Renal cortical epithelial cell (primary cell): ENCODE data around the gene PLK3. TPM values are rescaled to one million over a fixed set of nuclear protein-coding genes. Genes with fewer than 3 reads are reported as not detected.
"Not testable (repeated sequence)": the region's sequence is repeated elsewhere in the genome, so short reads cannot be mapped to it uniquely, and the experiment has no call there.

Source experiments
- DNase-seq: peaks from one replicate; pipeline ENCODE4 v3.0.0-alpha.2; 2011; ENCODE audit warnings: low read depth
- total RNA-seq: library from RNA; depleted of rRNA; stranded (reverse); fragments of >200 nt; gene quantifications from 2 replicates; pipeline ENCODE4 v1.2.3, GENCODE V29; 2014

The PLK3 gene
- total RNA-seq, 1 donor from 2014 or later = 16.6 TPM

- no peak for DNase-seq
Measured at GRCh38 chr1:44828003-44828651, 27.9 kb downstream of the PLK3 start.

DNA sequence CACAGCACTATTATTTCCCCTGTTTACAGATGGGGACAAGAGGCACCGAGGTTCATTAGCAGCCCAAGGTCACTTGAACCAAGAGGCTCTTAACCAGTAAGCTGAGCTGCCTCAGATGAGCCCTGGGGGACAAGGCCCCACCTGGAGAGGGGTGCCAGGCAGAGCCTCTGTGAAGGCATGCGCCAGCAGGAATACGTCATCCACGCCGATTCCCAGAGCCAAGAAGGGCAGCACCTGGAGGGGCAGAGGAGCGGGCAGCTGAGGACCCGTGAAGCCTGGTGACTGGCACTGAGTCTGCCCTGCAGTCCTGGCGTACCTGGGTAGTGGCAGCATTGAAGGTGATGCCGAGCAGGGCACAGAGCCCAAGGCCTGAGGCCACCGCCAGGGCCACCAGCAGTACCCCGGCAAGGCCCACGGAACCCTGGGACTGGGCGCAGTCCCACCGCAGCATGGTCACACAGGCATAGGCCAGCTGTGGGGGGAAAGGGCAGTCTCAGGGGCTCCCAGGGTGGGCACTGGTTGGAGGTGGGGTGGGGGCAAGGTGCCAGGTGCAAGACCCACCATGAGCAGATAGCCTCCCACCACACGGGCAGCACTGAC, 28.8 kb downstream of the PLK3 start:
- no peak for DNase-seq

DNA sequence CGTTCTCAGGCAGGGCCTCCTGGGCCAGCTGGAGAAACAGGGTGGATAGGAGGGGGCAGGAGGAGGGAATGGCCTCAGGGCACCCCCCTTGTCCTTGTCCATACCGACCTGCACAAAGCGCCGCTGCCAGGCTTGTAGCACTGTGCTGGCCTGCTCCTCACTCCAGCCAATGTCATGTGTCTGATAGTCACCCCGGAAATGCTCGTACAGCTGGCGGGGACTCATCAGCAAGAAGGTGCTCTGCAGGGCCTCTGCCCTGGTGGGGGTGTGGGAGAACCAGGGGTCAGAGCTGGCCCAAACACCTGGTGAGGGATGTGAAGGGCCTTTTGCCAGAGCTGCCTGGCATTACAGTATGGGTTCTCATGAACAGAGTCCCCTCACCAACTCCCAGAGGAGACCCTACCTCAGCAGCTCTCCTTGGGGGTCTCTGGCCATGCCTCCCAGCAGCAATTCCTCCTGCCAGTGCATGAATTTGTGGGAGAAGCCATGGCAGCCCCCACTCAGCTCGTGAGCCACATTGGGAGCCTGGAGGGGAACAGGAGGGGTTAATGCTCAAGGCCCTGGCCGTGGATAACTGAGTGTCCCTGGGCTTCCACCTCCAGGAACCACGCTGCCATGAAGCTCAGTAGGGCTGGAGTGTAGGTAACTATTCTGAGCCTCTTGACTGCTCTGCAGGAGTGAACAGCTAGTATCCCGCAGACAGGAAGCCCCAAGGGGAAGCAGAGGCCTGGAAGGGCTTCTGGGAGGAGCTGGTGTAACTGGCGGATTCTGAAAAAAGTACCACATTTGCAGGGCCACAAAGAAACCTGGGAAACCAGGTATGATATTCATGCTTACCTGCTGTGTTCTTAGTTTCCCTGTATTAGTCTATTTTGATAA, 29.6 kb downstream of the PLK3 start:
- DNase-seq = no peak

DNA sequence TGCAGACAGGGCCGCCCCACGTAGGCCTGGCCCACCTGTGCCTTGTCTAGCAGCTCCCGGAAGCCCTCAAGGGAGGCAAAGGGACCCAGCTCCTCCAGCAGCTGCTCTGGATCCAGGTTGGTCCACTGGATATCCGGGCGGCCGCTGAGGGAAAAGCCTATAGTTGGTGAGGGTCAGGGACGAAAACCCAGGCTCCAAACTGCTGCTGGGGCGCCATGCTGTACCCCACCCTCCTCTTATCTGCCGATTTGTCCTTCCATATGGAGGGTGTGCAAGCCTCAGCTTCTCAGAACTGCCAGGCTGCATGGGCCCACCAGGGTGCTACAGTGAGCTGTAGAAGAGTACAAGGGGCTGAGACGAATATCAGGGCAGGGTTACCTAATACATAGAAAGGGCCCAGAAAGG, 30.7 kb downstream of the PLK3 start:
- DNase-seq = no peak

- no peak for DNase-seq
Measured at GRCh38 chr1:44831516-44831915, 31.3 kb downstream of the PLK3 start.

DNA sequence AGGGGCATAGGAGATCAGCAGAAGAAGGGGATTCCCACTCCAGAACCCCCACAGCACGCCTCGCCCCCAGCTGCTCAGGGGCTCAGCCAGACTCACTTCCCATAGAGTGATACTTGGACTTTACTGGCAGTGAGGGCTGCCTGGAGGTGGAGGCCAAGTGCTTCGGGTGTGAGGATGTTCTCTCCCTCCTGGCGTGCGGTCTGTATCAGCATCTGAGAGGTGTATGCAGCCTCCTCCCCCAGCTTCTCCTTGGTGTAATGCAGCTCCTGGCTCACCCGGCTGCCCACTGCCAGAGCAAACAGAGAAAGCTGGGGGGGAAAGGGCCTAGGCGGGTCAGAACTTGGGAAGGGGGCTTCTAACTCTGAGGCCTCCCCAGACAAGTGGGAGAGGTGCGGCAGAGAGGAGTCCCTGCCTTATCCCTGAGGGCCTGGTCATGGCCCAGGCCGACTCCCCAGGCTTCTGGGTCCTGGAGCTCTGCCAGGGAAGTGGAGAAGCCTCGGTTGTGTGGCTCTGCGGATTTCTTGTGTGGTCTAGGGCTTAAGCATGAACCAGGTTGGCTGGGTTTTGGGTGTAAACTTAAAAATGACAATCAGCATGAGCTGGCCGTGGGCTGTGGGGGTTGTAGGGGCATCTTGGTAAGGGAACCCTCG, 32.0 kb downstream of the PLK3 start:
- DNase-seq = no peak

DNA sequence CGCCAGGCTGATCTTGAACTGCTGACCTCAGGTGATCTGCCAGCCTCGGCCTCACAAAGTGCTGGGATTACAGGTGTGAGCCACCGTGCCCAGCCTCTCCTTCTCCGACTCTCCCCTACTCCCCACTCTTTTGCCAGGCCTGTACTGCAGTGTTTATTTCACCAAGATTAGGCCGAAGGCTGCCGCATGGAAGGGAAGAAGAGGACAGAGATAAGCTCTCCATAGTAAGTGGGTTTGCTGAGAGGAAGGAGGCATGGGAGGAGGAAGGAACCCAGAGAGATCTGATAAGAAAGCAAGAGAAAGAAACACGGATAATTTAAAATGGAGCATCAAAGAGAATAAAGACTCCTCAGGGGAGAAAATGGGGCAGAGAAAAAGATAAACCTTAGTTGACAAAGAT, 34.2 kb downstream of the PLK3 start:
- no peak for DNase-seq

DNA sequence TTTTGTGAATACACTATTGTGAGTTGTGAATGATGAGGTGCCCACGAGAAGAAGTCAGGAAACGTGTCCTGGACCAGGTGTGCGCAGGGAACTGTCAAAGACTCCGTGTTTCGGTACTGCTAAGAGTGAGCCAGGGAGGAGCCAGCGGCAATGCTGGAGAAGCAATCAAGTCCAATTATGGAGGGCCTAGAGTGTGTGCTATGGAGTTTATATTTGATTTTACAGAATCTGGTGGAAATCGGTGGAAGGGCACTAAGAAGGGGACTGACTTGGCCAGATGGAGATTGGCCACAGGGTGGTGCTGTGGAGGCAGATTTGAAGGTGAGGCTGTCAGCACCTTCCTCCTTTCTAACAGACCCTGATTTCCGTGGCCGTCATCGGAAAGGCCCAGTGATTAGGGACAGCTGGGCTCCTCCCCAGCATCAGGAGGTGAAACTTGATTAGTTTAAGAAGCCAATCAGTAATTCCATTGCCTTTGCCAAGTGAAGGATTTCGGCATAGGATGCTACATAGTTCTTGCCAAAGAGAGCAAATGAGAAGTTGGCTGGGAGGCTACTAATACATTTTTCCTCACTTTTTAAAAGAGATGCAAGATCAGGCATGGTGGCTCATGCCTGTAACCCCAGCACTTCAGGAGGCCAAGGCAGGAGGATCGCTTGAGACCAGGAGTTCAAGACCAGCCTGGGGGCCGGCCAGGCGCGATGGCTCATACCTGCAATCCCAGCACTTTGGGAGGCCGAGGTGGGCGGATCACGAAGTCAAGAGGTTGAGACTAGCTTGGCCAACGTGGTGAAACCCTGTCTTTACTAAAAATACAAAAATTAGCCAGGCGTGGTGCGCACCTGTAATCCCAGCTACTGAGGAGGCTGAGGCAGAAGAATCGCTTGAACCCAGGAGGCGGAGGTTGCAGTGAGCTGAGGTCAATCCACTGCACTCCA, 35.8 kb downstream of the PLK3 start:
- DNase-seq = peak; percentile 74

GRCh38 chr1:44838294-44838693, 38.1 kb downstream of the PLK3 start:
- DNase-seq = not testable (repeated sequence)

DNA sequence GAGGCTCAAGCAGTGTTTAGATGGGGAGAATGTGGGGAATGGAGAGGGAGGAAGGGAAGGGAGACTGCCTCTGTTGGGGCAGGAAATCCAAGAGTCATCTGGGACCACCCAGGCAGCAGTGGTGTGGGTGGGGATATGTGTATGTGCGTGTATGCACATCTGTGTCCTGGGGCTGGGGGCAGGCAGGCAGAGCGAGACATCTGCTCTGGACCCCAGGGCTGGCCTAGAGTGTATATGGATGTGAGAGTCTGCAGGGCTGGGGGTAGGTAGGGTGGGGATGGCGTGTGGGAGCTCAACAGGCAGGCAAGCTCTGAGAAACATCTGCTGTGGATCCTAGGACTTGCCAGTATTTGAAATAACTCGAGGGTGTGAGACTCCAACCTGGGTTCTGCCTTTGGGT, 39.4 kb downstream of the PLK3 start:
- no peak for DNase-seq

DNA sequence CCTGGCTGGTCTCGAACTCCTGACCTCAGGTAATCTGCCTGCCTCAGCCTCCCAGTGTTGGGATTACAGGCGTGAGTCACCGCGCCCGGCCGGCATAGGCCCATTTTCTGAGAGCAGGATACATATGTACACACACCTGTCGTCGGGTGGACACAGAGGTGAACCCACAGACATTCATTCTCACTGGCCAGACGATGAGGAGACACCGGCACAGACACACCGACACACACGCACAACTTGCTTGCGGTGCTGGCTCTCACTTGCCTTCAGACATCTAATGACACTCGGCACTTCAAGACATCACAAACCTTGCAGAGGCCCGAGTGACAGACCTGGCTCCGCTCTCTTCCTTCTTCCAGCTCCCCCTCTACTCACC, 42.3 kb downstream of the PLK3 start:
- no peak for DNase-seq

GRCh38 chr1:44842862-44843655, 42.9 kb downstream of the PLK3 start, which contains the start of gene PTCH2:
PTCH2 (minus strand) TSS chr1:44843253; CDS start chr1:44842932, 321 bp downstream.
- DNase-seq = no peak

- DNase-seq = no peak
Measured at GRCh38 chr1:44846985-44847384, 46.8 kb downstream of the PLK3 start.

- no peak for DNase-seq
Measured at GRCh38 chr1:44847845-44848244, 47.7 kb downstream of the PLK3 start.

DNA sequence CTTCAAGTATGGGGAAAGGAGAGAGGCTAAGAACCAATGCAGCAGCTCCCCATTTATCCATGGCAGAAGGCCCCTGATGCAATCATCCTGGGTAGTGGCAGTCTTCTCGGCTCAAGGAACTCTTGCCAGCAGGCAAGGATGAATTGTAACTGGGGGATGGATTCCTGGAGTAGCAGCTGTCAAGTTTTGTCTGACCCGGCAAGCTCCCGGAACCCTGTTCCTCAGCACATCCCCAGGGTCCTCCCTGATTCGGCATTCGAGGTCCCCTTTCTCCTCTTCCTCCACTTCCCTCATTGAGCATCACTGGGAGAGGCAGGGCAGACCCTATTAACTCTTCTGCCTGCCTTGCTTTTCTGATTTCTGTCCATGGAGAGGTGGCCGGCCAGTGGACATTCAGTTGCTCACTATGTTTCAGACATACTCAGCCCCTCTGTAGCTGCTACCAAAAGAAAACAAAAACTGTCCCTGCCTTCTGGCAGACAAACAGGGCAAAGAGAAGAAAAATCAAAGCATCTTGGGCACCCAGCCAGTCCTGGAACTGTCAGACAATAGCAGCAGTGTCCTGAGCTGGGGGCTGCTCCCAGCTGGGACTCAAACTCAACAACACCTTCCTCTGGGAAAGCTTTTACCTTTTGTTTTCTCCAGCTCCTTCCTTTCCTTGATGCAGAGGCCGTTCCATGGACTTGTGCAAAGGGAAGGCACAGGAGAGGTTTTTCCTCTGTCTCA, 48.4 kb downstream of the PLK3 start:
- no peak for DNase-seq

GRCh38 chr1:44849575-44850132, 49.5 kb downstream of the PLK3 start:
- no peak for DNase-seq

- no peak for DNase-seq
Measured at GRCh38 chr1:44851308-44851707, 51.1 kb downstream of the PLK3 start.

DNA sequence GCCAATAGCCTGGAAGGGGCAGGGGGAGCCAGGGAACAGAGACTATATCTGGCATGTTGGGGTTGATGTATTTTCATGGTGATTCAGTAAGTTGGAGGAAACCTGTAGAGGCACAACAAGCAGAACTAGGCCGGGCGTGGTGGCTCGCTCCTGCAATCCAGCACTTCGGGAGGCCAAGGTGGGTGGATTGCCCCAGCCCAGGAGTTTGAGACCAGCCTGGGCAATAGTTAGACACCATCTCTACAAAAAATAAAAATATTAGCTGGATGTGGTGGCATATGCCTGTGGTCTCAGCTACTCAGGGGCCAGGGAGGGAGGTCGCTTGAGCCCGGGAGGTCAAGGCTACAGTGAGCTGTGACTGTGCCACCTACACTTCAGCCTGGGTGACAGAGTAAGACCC, 53.0 kb downstream of the PLK3 start:
- no peak for DNase-seq

DNA sequence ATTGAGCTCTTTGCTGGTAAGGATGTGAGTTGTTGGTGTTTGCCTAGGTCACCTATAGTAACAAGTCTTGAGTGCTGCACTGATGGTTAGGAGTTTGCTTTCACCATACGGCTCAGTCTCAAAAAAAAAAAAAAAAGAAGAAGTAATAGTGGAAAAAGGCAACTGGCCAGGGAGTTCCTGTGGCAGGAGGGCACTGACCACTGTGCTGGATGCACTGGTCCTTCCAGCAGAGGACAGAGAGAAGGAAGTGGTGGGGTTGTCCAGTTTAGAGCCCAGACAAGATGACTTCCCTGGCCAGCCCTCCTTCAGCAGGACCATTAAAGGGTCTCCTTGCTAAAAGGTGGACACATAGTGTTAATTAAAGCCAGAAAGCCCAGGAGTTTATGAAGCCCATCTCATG, 54.8 kb downstream of the PLK3 start:
- DNase-seq = no peak
